Measurements from ENCODE around the gene AK5. TPM values are rescaled to one million over a fixed set of nuclear protein-coding genes. Genes with fewer than 3 reads are reported as not detected.

Gene AK5
- total RNA-seq, 1 experiment from 2014 or later = 3.0 TPM

GRCh38 chr1:77465922-77466321 lies 184.1 kb downstream of the AK5 start:
- ChIA-PET CTCF (interaction anchor here (0.6 kb wide), 1 partner anchor 1312 kb away, joined by 3 read pairs; no protein-coding TSS in a partner anchor), POLR2A (interaction anchor here (0.6 kb wide), 1 partner anchor 92 kb away, joined by 6 read pairs; no protein-coding TSS in a partner anchor)
- in situ Hi-C loops (cut with HindIII; ENCODE audit: low pct_unique_long_range_greater_than_20kb, low sequenced_read_pairs) = no loop called here
- no peak overlapping the region for H3K27ac ChIP-seq (ENCODE audit: low read length)
- intact Hi-C loops (cut with micrococcal nuclease; ENCODE audit: unreplicated experiment) = no loop called here
- no TSS peak for BruUV-seq (replicated peaks)
- no peaks in the 10 kb centered on the region for H3K9me3 ChIP-seq (ENCODE audit: control insufficient read depth, insufficient read depth, low read depth, low read length)
- ATAC-seq = no peak
- no peak for DNase-seq (ENCODE audit: low read depth, low spot score)
- no peaks in the 10 kb centered on the region for H3K27me3 ChIP-seq (ENCODE audit: control insufficient read depth, insufficient read depth, low read length)
- no peaks in the 10 kb centered on the region for H3K36me3 ChIP-seq (ENCODE audit: control insufficient read depth, insufficient read depth, low read length)
- no peaks in the 10 kb centered on the region for H3K4me1 ChIP-seq (ENCODE audit: control insufficient read depth, insufficient read depth, low read length)
- no peak overlapping the region for H3K4me3 ChIP-seq (ENCODE audit: low read depth in 2 of 2, low read length in 2 of 2)
- no peak for TF ChIP-seq POLR2AphosphoS5 (IDR thresholded peaks at IDR 0.05; ENCODE audit: low read depth, low read length)
- TF ChIP-seq, protein P1, sequence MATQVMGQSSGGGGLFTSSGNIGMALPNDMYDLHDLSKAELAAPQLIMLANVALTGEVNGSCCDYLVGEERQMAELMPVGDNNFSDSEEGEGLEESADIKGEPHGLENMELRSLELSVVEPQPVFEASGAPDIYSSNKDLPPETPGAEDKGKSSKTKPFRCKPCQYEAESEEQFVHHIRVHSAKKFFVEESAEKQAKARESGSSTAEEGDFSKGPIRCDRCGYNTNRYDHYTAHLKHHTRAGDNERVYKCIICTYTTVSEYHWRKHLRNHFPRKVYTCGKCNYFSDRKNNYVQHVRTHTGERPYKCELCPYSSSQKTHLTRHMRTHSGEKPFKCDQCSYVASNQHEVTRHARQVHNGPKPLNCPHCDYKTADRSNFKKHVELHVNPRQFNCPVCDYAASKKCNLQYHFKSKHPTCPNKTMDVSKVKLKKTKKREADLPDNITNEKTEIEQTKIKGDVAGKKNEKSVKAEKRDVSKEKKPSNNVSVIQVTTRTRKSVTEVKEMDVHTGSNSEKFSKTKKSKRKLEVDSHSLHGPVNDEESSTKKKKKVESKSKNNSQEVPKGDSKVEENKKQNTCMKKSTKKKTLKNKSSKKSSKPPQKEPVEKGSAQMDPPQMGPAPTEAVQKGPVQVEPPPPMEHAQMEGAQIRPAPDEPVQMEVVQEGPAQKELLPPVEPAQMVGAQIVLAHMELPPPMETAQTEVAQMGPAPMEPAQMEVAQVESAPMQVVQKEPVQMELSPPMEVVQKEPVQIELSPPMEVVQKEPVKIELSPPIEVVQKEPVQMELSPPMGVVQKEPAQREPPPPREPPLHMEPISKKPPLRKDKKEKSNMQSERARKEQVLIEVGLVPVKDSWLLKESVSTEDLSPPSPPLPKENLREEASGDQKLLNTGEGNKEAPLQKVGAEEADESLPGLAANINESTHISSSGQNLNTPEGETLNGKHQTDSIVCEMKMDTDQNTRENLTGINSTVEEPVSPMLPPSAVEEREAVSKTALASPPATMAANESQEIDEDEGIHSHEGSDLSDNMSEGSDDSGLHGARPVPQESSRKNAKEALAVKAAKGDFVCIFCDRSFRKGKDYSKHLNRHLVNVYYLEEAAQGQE (IDR thresholded peaks at IDR 0.05; ENCODE audit: insufficient read depth in 1 of 2, low read depth in 2 of 2, low read length in 1 of 2) = no peak
- no peak for TF ChIP-seq SIN3A (IDR thresholded peaks at IDR 0.05; ENCODE audit: borderline replicate concordance, insufficient read depth, low read depth, low read length)
- TF ChIP-seq TCF7L2 (IDR thresholded peaks at IDR 0.05; ENCODE audit: low read depth, low read length) = no peak
- TF ChIP-seq, protein P2, sequence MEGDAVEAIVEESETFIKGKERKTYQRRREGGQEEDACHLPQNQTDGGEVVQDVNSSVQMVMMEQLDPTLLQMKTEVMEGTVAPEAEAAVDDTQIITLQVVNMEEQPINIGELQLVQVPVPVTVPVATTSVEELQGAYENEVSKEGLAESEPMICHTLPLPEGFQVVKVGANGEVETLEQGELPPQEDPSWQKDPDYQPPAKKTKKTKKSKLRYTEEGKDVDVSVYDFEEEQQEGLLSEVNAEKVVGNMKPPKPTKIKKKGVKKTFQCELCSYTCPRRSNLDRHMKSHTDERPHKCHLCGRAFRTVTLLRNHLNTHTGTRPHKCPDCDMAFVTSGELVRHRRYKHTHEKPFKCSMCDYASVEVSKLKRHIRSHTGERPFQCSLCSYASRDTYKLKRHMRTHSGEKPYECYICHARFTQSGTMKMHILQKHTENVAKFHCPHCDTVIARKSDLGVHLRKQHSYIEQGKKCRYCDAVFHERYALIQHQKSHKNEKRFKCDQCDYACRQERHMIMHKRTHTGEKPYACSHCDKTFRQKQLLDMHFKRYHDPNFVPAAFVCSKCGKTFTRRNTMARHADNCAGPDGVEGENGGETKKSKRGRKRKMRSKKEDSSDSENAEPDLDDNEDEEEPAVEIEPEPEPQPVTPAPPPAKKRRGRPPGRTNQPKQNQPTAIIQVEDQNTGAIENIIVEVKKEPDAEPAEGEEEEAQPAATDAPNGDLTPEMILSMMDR (IDR thresholded peaks at IDR 0.05) = no peak

DNA sequence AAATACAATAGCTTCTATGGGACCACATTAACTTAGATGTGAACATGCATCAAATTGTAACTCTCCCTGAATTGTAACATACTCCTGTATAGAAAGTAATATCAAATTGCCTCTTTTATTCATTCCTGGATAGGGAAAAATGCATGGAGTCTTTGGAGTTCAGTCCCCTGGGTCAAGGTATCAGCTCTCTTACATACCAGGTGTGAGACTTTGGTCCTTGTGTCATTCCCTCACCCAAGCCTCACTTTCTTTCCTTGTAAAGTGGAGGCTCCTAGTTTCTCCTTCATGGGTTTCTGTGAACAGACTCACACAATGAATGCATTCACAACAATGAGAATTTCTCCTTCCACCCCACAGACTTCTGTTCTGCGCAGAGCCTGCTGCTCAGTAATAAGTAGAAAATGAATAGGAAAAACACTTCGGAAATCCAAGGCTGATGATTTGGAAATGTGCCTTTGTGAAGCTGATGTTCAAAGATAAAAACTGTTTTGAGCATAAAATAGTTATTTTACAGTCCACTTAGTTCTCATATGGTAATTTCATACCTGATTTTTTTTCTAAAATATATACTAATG lies 185.3 kb downstream of the AK5 start:
- ChIA-PET CTCF (no interaction called here), POLR2A (no interaction called here)
- ATAC-seq (no peak), DNase-seq (ENCODE audit: low read depth, low spot score) (no peak)
- H3K4me1 ChIP-seq (ENCODE audit: control insufficient read depth, insufficient read depth, low read length) = no peaks in the 10 kb centered on the region
- no peak overlapping the region for H3K4me3 ChIP-seq (ENCODE audit: low read depth in 2 of 2, low read length in 2 of 2)
- H3K36me3 ChIP-seq (ENCODE audit: control insufficient read depth, insufficient read depth, low read length) = no peaks in the 10 kb centered on the region
- no TSS peak for BruUV-seq (replicated peaks)
- TF ChIP-seq SIN3A (IDR thresholded peaks at IDR 0.05; ENCODE audit: borderline replicate concordance, insufficient read depth, low read depth, low read length) = no peak
- no peak for TF ChIP-seq POLR2AphosphoS5 (IDR thresholded peaks at IDR 0.05; ENCODE audit: low read depth, low read length)
- TF ChIP-seq, protein P2 (IDR thresholded peaks at IDR 0.05) = no peak
- TF ChIP-seq, protein P1 (IDR thresholded peaks at IDR 0.05; ENCODE audit: insufficient read depth in 1 of 2, low read depth in 2 of 2, low read length in 1 of 2) = no peak
- no peak for TF ChIP-seq TCF7L2 (IDR thresholded peaks at IDR 0.05; ENCODE audit: low read depth, low read length)
- no peaks in the 10 kb centered on the region for H3K9me3 ChIP-seq (ENCODE audit: control insufficient read depth, insufficient read depth, low read depth, low read length)
- intact Hi-C loops (cut with micrococcal nuclease; ENCODE audit: unreplicated experiment) = no loop called here
- in situ Hi-C loops (cut with HindIII; ENCODE audit: low pct_unique_long_range_greater_than_20kb, low sequenced_read_pairs) = no loop called here
- no peak overlapping the region for H3K27ac ChIP-seq (ENCODE audit: low read length)
- no peaks in the 10 kb centered on the region for H3K27me3 ChIP-seq (ENCODE audit: control insufficient read depth, insufficient read depth, low read length)
